HG03342 (cell line): ENCODE data around the gene CD200R1L.
A peak's percentile ranks its signal among the peaks of the same experiment; 100 is the strongest.
"Not testable (repeated sequence)": the region's sequence is repeated elsewhere in the genome, so short reads cannot be mapped to it uniquely, and the experiment has no call there.

Source experiments
- ATAC-seq: cut with Tn5 transposase; IDR thresholded peaks from one replicate; pipeline ENCODE4 v1.9.1; 2021; ENCODE audit warnings: mild to moderate bottlenecking, moderate library complexity; ENCODE audit not compliant: unreplicated experiment

Gene CD200R1L, protein sequence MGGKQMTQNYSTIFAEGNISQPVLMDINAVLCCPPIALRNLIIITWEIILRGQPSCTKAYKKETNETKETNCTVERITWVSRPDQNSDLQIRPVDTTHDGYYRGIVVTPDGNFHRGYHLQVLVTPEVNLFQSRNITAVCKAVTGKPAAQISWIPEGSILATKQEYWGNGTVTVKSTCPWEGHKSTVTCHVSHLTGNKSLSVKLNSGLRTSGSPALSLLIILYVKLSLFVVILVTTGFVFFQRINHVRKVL

GRCh38 chr3:112846764-112847163, at the start of gene CD200R1L:
CD200R1L (minus strand) TSS chr3:112846864; CDS start chr3:112829367, 17,497 bp downstream.
- no peak for ATAC-seq

DNA sequence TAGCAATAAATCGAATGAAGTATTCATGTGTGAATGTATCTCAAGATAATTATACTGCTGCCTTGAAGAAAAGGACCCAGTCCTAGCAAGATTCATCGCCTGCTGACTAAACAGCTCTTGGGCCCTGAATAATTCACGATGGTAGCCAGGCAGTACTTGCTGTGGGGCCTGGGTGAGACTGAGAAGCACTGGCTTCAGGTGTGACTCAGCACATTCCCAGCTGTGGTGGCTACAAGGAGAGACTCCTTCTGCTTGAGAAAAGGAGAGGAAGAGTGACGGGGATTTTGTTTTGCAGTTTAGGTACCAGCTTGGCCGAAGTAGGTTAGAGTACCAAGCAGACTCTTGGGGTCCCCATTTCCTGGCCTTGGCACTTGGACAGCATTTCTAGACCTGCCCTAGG, 47.6 kb upstream of the CD200R1L start:
- no peak for ATAC-seq

DNA sequence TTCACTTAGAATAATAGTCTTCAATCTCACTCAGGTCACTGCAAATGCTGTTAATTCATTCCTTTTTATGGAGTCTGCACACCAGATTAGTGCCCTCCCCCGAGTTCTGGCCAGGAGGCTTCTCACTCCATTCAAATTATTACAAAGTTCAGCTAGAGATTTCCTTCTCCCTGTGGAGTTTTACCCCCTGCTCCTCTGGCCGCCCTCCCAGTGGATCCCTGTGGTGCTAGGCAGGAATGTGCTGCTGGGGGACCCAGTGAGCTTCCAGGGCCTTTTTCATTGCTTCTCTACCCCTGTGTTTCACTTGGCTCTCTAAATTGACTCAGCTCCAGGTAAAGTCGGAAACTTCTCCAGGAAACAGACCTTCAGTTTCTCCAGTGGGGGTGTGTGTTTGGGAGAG, 42.7 kb upstream of the CD200R1L start:
- no peak for ATAC-seq

DNA sequence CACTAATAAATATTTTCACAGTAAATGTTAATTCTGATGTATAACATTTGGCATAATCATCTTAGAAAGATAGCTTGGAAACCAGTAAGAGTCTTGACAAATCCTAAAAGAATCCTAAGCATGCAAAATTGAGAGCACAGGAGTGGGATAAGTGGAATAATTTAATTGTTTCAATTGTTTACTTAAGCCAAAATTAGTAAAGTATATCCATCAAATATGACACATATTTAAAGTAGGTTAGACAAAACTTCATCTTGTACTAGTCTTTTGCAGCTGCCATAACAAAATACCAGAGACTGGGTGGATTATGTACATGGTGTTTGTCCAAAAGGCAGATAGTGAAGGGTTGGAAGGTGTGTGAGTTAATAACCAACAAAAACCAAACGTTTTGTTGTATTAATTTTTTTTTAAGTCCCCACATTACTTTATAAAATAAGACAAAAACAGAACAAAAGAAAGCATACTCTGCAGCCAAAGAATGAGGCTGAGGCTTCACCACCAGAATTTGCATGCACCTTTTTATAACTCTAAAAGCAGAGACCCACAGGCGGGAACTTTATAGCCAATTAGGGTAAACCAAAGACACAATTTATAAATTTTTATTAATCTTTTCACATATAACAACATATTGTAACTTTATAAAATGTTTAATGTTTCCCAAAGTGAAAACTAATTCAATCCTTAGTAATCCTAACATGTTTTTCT, 41.9 kb upstream of the CD200R1L start:
- no peak for ATAC-seq

- no peak for ATAC-seq
Measured at GRCh38 chr3:112884678-112885290, 38.1 kb upstream of the CD200R1L start.

DNA sequence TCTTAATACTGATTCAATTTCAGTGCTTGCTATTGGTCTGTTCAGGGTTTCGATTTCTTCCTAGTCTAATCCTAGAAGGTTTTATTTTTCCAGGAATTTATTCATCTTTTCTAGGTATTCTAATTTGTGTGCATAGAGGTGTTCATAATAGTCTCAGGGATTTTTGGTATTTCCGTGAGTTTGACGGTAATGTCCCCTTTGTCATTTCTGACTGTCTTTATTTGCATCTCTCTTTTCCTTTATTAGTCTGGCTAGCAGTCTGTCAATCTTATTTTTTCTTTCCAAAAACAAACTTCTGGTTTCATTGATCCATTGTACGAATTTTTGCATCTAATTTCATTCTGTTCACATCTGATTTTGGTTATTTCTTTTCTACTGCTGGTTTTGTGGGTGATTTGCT, 35.2 kb upstream of the CD200R1L start:
- no peak for ATAC-seq

DNA sequence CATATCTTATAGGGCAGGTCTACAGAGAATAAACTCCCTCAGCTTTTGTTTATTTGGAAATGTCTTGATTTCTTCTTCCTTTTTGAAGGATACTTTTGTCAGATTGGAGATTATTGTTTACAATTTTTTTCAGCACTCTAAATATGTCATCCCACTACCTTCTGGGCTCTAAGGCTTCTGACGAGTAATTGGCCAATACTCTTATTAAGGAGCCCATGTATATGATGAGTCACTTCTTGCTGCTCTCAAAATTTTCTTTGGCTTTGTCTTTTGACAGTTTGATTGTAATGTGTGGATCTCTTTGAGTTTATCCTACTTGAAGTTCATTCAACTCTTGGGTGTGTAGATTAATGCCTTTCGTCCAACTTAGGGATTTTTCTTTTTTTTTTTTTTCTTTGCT, 28.9 kb upstream of the CD200R1L start:
- ATAC-seq, result no peak

DNA sequence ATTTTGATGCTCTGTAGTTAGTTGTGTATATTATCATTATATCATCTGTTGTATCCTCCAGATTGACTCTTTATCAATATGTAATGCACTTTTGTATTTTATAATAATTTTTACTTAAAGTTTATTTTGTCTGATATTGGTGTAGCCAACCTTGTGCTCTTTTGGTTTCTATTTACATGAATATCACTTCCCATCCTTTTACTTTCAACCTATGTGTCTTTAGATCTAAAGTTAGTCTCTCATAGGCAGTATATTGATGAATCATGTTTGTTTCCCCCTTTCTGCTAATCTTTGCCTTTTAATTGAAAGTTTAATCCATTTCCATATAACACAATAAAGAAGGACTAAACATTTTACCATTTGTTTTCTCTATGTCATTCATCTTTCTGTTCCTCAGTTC, 28.1 kb upstream of the CD200R1L start:
- ATAC-seq, result peak; percentile 61

- ATAC-seq, result peak; percentile 78
Measured at GRCh38 chr3:112873632-112874031, 27.0 kb upstream of the CD200R1L start.

GRCh38 chr3:112871735-112872134, 25.1 kb upstream of the CD200R1L start:
- ATAC-seq, result no peak

DNA sequence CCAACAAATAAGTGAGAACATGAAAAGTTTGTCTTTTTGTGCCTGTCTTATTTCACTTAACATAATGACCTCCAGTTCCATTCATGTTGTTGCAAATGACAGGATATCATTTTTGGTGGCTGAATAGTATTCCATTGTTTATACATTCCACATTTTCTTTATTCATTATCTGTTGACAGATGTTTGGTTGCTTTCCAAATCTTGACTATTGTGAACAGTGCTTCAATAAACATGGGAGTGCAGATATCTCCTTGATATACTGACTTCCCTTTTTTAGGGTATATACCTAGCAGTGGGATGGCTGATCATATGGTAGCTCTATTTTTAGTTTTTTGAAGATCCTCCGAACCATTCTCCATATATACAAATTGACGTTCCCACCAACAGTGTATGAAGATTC, 19.1 kb upstream of the CD200R1L start:
- ATAC-seq, result no peak

DNA sequence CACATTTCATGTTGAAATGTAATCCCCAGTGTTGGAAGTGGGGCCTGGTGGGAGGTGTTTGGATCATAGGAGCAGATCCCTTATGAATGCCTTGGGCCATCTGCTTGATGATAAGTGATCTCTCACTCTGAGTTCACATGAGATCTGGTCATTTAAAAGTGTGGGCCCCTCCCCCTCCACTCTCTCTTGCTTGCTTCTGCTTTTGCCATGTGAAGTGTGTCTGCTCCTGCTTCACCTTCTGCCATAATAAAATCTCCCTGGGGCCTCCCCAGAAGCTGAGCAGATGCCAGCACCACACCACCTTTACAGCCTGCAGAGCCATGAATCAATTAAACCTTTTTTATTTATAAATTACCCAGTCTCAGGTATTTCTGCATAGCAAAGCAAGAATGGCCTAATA, 14.2 kb upstream of the CD200R1L start:
- no peak for ATAC-seq

GRCh38 chr3:112858410-112859069, 11.9 kb upstream of the CD200R1L start:
- ATAC-seq, result no peak

DNA sequence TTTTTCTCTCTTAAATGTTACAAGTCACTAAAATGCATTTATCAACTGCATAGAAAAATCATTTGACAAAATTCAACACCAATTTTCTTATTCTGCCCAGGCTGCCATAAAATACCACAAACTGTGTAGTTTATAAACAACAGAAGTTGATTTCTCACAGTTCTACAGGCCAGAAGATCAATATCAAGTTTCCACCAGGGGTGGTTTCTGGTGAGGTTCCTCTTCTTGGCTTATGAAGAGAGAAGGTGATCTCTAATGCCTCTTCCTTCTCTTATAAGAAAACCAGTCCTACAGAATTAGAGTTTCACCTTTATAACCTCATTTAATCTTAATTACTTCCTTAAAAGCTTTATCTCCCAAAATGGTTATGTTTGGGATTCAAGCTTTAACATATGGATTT, 10.9 kb upstream of the CD200R1L start:
- no peak for ATAC-seq

- ATAC-seq, result no peak
Measured at GRCh38 chr3:112856537-112856936, 9.9 kb upstream of the CD200R1L start.

- ATAC-seq, result no peak
Measured at GRCh38 chr3:112855883-112856282, 9.2 kb upstream of the CD200R1L start.

- not testable (repeated sequence) for ATAC-seq
Measured at GRCh38 chr3:112855074-112855473, 8.4 kb upstream of the CD200R1L start.

DNA sequence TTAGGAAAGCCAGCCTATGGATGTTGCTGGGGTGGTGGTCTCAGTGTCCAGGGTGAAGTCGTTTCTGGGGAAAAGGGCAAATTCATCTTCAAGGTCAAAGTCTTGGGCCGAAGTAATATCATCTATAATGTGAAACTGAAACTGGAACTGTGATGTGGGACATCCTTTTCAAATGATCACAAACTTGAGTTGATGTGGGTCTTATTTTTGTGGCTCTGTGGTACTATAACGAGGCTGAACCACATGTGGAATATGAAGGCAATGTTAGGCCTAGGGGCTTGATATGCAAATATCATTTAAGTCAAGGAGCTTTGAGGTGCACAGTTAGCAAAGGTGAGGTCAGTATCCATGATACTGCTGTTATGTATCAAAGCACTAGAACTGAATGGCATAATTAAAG, 1.5 kb upstream of the CD200R1L start:
- no peak for ATAC-seq

- ATAC-seq, result peak; percentile 73
Measured at GRCh38 chr3:112847692-112848091, 1.0 kb upstream of the CD200R1L start.

- ATAC-seq, result no peak
Measured at GRCh38 chr3:112845772-112846171, 892 bp downstream of the CD200R1L start.

DNA sequence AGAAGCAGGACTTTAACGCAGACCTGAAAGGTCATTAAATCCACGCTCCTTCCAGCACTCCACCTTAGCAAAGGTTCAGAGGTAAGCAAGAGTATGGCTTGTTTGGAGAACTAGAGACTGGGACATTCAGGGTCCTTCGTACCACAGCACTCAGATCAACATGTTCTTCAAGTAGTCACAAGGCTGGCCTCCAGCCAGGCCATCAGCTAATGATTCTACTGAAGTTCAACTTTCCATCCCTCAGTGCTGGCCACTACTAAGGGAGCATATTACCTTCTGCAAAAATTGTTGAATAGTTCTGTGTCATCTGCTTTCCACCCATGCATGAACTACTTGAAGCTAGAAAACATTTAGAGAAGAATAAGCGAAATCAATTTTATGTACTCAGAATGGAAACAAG, 17.6 kb downstream of the CD200R1L start:
- no peak for ATAC-seq
